SK-N-SH treated with all-trans-retinoic acid at 6 μM for 48 hours (cell line): ENCODE data around the gene MYH11.

Experiments
- ATAC-seq: fragments of 200-7000 bp; cut with Tn5 transposase; 3 replicates; pipeline ENCODE4 v1.9.1; 2020; ENCODE audit warnings: mild to moderate bottlenecking, moderate library complexity
- ARNTL ChIP-seq: fragments of 450-650 bp; formaldehyde crosslinking; IDR thresholded peaks from 2 replicates; pipeline ENCODE4 v1.5.0; 2020; ENCODE audit warnings: low read depth, mild to moderate bottlenecking, moderate library complexity, borderline replicate concordance
- BACH2 ChIP-seq: fragments of 250-450 bp; sonication (Bioruptor Pico); IDR thresholded peaks from 2 replicates; pipeline ENCODE4 v1.9.0; 2021; ENCODE audit warnings: mild to moderate bottlenecking, borderline replicate concordance
- CSDC2 ChIP-seq: fragments of 250-450 bp; sonication (Bioruptor Pico); IDR thresholded peaks from 2 replicates; pipeline ENCODE4 v1.5.0; 2020; ENCODE audit warnings: mild to moderate bottlenecking, moderate library complexity
- ESRRG ChIP-seq: fragments of 250-450 bp; sonication (Bioruptor Pico); IDR thresholded peaks from 2 replicates; pipeline ENCODE4 v1.6.1; 2021; ENCODE audit warnings: mild to moderate bottlenecking
- ISL1 ChIP-seq: fragments of 250-450 bp; sonication (Bioruptor Pico); IDR thresholded peaks from 2 replicates; pipeline ENCODE4 v2.1.2; 2022; ENCODE audit warnings: mild to moderate bottlenecking, moderate library complexity
- OSR1 ChIP-seq: fragments of 250-450 bp; sonication (Bioruptor Pico); IDR thresholded peaks from 2 replicates; pipeline ENCODE4 v1.8.0; 2022; ENCODE audit warnings: moderate library complexity, mild to moderate bottlenecking, inconsistent platforms
- PPARA ChIP-seq: fragments of 250-450 bp; sonication (Bioruptor Pico); IDR thresholded peaks from 2 replicates; pipeline ENCODE4 v1.5.0; 2020; ENCODE audit warnings: mild to moderate bottlenecking, borderline replicate concordance
- RARB ChIP-seq: fragments of 250-450 bp; sonication (Bioruptor Pico); IDR thresholded peaks from 2 replicates; pipeline ENCODE4 v1.8.0; 2021; ENCODE audit warnings: mild to moderate bottlenecking, moderate library complexity
- SNAI2 ChIP-seq: fragments of 250-450 bp; sonication (Bioruptor Pico); IDR thresholded peaks from 2 replicates; pipeline ENCODE4 v1.5.0; 2020; ENCODE audit warnings: mild to moderate bottlenecking, moderate library complexity
- TCF4 ChIP-seq: fragments of 250-450 bp; sonication (Bioruptor Pico); IDR thresholded peaks from 2 replicates; pipeline ENCODE4 v1.8.0; 2021; ENCODE audit warnings: mild to moderate bottlenecking, moderate library complexity, borderline replicate concordance
- ZC3H10 ChIP-seq: fragments of 250-450 bp; sonication (Bioruptor Pico); IDR thresholded peaks from 2 replicates; pipeline ENCODE4 v1.5.1; 2021; ENCODE audit warnings: mild to moderate bottlenecking, moderate library complexity
- ZFP3 ChIP-seq: fragments of 250-450 bp; sonication (Bioruptor Pico); IDR thresholded peaks from 2 replicates; pipeline ENCODE4 v1.5.0; 2020; ENCODE audit warnings: mild to moderate bottlenecking, moderate library complexity
- ZFP30 ChIP-seq: fragments of 450-650 bp; formaldehyde crosslinking; IDR thresholded peaks from 2 replicates; pipeline ENCODE4 v1.5.0; 2022; ENCODE audit warnings: mild to moderate bottlenecking, moderate library complexity
- ZNF565 ChIP-seq: fragments of 450-650 bp; formaldehyde crosslinking; conservative IDR thresholded peaks from 2 replicates; pipeline ENCODE4 v1.5.0; 2020; ENCODE audit warnings: low read depth, mild to moderate bottlenecking, moderate library complexity
- ZNF8 ChIP-seq: fragments of 450-650 bp; formaldehyde crosslinking; IDR thresholded peaks from 2 replicates; pipeline ENCODE4 v1.5.0; 2020; ENCODE audit warnings: mild to moderate bottlenecking, moderate library complexity
- TF ChIP-seq, protein P1 (sequence below): fragments of 250-450 bp; sonication (Bioruptor Pico); IDR thresholded peaks from 2 replicates; pipeline ENCODE4 v1.8.0; 2021; ENCODE audit warnings: low read depth, mild to moderate bottlenecking, moderate library complexity, borderline replicate concordance
- TF ChIP-seq, protein P2 (sequence below): fragments of 250-450 bp; sonication (Bioruptor Pico); IDR thresholded peaks from 2 replicates; pipeline ENCODE4 v1.5.1; 2021; ENCODE audit warnings: mild to moderate bottlenecking, moderate library complexity
- TF ChIP-seq, protein P3 (sequence below): fragments of 250-450 bp; sonication (Bioruptor Pico); IDR thresholded peaks from 2 replicates; pipeline ENCODE4 v1.5.1; 2020; ENCODE audit warnings: low read depth, mild to moderate bottlenecking, moderate library complexity
- TF ChIP-seq, protein P4 (sequence below): fragments of 250-450 bp; sonication (Bioruptor Pico); IDR thresholded peaks from 2 replicates; pipeline ENCODE4 v1.8.0; 2020; ENCODE audit warnings: mild to moderate bottlenecking, moderate library complexity, borderline replicate concordance
- TF ChIP-seq, protein P5 (sequence below): fragments of 250-450 bp; sonication (Bioruptor Pico); IDR thresholded peaks from 2 replicates; pipeline ENCODE4 v1.5.0; 2020; ENCODE audit warnings: mild to moderate bottlenecking, moderate library complexity

Gene MYH11

DNA sequence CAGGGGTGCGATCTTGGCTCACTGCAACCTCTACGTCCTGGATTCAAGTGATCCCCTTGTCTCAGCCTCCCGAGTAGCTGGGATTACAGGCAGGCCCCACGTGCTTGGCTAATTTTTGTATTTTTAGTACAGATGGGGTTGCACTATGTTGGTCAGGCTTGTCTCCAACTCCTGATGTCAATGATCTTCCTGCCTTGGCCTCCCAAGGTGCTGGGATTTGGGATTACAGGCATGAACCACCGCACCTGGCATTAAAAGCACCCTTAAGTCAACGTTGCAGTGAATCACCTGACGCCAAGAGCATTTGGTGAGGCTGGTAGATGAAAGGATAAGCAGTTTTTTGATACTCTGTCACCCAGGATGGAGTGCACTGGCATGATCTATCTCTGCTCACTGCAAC lies 147.8 kb downstream of the MYH11 start:
- TF ChIP-seq OSR1 (no peak), ZNF8 (CRISPR knock-in tag) (no peak), ZFP30 (CRISPR knock-in tag) (no peak), CSDC2 (CRISPR knock-in tag) (no peak), PPARA (no peak), SNAI2 (CRISPR knock-in tag) (no peak), ZC3H10 (CRISPR knock-in tag) (no peak)
- TF ChIP-seq, protein P1, sequence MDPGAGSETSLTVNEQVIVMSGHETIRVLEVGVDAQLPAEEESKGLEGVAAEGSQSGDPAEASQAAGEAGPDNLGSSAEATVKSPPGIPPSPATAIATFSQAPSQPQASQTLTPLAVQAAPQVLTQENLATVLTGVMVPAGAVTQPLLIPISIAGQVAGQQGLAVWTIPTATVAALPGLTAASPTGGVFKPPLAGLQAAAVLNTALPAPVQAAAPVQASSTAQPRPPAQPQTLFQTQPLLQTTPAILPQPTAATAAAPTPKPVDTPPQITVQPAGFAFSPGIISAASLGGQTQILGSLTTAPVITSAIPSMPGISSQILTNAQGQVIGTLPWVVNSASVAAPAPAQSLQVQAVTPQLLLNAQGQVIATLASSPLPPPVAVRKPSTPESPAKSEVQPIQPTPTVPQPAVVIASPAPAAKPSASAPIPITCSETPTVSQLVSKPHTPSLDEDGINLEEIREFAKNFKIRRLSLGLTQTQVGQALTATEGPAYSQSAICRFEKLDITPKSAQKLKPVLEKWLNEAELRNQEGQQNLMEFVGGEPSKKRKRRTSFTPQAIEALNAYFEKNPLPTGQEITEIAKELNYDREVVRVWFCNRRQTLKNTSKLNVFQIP: no peak
- TF ChIP-seq, protein P2, sequence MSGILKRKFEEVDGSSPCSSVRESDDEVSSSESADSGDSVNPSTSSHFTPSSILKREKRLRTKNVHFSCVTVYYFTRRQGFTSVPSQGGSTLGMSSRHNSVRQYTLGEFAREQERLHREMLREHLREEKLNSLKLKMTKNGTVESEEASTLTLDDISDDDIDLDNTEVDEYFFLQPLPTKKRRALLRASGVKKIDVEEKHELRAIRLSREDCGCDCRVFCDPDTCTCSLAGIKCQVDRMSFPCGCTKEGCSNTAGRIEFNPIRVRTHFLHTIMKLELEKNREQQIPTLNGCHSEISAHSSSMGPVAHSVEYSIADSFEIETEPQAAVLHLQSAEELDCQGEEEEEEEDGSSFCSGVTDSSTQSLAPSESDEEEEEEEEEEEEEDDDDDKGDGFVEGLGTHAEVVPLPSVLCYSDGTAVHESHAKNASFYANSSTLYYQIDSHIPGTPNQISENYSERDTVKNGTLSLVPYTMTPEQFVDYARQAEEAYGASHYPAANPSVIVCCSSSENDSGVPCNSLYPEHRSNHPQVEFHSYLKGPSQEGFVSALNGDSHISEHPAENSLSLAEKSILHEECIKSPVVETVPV: no peak
- TF ChIP-seq, protein P3, sequence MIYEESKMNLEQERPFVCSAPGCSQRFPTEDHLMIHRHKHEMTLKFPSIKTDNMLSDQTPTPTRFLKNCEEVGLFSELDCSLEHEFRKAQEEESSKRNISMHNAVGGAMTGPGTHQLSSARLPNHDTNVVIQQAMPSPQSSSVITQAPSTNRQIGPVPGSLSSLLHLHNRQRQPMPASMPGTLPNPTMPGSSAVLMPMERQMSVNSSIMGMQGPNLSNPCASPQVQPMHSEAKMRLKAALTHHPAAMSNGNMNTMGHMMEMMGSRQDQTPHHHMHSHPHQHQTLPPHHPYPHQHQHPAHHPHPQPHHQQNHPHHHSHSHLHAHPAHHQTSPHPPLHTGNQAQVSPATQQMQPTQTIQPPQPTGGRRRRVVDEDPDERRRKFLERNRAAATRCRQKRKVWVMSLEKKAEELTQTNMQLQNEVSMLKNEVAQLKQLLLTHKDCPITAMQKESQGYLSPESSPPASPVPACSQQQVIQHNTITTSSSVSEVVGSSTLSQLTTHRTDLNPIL: no peak
- TF ChIP-seq, protein P4, sequence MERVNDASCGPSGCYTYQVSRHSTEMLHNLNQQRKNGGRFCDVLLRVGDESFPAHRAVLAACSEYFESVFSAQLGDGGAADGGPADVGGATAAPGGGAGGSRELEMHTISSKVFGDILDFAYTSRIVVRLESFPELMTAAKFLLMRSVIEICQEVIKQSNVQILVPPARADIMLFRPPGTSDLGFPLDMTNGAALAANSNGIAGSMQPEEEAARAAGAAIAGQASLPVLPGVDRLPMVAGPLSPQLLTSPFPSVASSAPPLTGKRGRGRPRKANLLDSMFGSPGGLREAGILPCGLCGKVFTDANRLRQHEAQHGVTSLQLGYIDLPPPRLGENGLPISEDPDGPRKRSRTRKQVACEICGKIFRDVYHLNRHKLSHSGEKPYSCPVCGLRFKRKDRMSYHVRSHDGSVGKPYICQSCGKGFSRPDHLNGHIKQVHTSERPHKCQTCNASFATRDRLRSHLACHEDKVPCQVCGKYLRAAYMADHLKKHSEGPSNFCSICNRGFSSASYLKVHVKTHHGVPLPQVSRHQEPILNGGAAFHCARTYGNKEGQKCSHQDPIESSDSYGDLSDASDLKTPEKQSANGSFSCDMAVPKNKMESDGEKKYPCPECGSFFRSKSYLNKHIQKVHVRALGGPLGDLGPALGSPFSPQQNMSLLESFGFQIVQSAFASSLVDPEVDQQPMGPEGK (CRISPR knock-in tag): no peak
- TF ChIP-seq, protein P5, sequence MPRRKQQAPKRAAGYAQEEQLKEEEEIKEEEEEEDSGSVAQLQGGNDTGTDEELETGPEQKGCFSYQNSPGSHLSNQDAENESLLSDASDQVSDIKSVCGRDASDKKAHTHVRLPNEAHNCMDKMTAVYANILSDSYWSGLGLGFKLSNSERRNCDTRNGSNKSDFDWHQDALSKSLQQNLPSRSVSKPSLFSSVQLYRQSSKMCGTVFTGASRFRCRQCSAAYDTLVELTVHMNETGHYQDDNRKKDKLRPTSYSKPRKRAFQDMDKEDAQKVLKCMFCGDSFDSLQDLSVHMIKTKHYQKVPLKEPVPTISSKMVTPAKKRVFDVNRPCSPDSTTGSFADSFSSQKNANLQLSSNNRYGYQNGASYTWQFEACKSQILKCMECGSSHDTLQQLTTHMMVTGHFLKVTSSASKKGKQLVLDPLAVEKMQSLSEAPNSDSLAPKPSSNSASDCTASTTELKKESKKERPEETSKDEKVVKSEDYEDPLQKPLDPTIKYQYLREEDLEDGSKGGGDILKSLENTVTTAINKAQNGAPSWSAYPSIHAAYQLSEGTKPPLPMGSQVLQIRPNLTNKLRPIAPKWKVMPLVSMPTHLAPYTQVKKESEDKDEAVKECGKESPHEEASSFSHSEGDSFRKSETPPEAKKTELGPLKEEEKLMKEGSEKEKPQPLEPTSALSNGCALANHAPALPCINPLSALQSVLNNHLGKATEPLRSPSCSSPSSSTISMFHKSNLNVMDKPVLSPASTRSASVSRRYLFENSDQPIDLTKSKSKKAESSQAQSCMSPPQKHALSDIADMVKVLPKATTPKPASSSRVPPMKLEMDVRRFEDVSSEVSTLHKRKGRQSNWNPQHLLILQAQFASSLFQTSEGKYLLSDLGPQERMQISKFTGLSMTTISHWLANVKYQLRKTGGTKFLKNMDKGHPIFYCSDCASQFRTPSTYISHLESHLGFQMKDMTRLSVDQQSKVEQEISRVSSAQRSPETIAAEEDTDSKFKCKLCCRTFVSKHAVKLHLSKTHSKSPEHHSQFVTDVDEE (CRISPR knock-in tag): no peak
- TF ChIP-seq, all 23 proteins: peak for 0
- ATAC-seq: no peak

DNA sequence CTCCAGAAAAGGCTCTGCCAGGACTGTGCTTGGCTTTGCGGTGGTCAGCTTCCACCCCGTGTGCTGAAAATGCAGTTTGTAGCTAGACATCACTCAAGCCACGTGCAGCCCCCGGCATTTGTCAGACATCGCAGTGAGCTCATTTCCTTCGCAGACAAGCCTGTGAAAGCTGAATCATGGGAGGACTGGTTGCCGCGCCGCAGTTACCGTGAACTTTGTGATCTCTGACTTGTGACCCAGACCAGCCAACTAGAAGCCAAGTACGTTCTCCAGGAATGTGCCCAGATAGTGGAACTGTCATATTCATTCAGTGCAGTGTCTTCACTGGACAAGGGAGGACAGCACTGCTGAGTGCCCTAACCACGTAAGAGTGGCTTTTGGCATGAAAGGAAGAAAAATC lies 148.7 kb downstream of the MYH11 start:
- no peak; the same call in 2 of the 3 replicates for ATAC-seq
- TF ChIP-seq, protein P4 (CRISPR knock-in tag): no peak
- TF ChIP-seq OSR1 (no peak), SNAI2 (CRISPR knock-in tag) (no peak), ESRRG (no peak), ZFP3 (CRISPR knock-in tag) (no peak), ZNF8 (CRISPR knock-in tag) (no peak), ZNF565 (no peak), TCF4 (CRISPR knock-in tag) (no peak), CSDC2 (CRISPR knock-in tag) (no peak), ZC3H10 (CRISPR knock-in tag) (no peak), ARNTL (CRISPR knock-in tag) (no peak), BACH2 (CRISPR knock-in tag) (no peak), RARB (CRISPR knock-in tag) (no peak), ISL1 (CRISPR knock-in tag) (no peak), ZFP30 (CRISPR knock-in tag) (no peak)
- TF ChIP-seq, protein P2: no peak
- TF ChIP-seq, protein P5 (CRISPR knock-in tag): no peak
- TF ChIP-seq, protein P3: no peak
